NCI-H1092 treated with DMSO at 0.1 percent for 48 hours (cell line): Measurements from ENCODE around the gene CCDC146.
"Not testable (repeated sequence)": the region's sequence is repeated elsewhere in the genome, so short reads cannot be mapped to it uniquely, and the experiment has no call there.

ENCODE experiments used
- DNase-seq: peaks from one replicate; lab custom pipeline; 2025; lab: John Stamatoyannopoulos, UW

CCDC146 gene

DNA sequence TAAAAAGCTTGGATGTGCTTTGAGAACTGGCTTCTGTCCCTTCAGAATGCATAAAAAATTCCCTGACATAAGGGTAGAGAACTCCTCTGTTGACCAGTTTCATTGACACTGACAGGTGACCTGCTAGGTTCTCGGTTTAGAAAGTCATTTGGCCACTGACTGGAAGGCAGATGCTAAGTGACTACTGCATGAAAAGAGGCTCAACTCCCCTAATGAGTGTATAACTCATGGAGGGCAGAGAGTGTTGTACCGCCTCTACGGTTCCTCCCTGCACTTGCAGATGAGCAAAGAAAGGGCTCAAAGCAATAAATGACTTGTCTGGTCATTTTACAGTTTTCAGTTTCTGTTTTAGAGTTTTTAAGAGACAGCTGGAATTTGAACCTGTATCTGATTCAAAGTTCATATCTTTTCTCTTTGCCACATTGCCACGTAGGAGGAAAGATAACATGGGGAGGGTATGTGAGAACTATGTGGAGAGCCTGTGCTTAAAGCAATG lies 80.1 kb downstream of the CCDC146 start:
- DNase-seq = no peak

- DNase-seq = no peak
Measured at GRCh38 chr7:77205706-77206105, 83.3 kb downstream of the CCDC146 start.

- no peak for DNase-seq
Measured at GRCh38 chr7:77208416-77208815, 86.0 kb downstream of the CCDC146 start.

DNA sequence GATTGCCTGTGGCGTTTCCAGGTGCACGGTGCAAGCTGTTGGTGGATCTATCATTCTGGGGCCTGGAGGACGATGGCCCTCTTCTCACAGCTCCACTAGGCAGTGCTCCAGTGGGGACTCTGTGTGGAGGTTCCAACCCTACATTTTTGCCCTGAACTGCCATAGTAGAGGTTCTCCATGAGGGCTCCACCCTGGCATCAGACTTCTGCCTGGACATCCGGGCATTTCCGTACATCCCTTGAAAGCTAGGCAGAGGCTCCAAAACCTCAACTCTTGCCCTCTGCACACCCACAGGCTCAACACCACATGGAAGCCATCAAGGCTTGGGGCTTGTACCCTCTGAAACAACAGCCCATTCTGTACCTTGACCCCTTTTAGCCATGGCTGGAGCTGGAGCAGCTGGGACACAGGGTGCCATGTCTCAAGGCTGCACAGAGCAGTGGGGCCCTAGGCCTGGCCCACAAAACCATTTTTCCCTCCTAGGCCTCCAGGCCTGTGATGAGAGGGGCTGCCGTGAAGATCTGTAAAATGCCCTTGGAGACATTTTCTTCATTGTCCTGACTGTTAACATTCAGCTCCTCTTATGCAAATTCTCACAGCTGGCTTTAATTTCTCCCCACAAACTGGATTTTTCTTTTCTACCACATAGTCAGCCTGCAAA lies 87.2 kb downstream of the CCDC146 start:
- no peak for DNase-seq

DNA sequence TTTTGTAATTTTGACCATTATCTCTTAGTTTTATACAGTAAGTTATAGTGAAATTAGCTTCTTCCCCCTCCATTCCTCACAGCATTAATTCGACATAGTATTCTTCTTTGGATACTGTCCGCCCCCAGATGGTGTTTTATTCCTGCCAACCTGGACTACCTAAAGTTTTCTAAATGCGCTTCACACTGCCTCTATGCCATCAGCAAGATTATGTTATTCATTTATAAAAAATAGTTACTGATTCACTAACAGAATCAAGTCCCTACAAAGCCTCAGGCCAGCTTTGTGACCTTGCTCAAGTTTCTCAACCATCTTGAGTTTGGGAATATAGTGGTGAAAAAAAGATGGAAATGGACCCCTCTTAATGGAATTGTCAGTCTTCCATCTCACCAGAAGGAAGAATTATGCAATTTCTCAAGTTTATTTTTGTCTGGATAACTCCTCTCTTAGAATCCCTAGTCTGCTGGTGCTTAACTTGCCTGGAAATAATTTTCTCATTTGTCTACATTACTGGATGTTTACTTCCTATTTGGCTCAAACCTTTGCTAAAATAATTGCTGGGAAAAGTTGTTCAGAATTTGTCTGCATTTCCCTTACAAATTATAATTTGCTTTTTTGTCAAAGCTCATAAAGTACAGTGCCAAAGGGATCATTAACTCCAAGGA lies 93.9 kb downstream of the CCDC146 start:
- DNase-seq = no peak

DNA sequence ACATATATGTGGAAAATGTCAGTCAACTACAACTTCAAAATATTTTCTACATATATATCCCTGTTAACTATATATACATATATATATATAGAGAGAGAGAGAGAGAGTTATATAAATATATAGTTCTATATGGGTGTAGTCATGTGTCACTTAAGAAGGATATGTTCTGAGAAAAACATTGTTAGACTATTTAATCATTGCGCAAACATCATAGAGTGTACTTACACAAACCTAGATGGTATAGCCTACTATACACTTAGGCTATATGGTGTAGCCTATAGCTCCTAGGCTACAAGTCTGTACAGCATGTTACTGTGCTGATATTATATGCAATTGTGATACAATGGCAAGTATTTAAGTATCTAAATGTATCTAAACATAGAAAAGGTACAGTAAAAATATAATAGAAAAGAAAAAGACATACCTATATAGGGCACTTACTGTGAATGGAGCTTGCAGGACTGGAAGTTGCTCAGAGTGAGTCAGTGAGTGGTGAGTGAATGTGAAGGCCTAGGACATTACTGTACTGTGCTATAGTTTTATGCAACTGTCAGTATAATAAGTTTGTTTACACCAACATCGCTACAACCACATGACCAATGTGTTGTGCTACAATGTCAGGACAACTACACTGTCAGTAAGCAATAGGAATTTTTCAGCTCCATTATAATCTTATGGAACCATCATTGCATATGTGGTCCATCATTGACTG lies 95.2 kb downstream of the CCDC146 start:
- no peak for DNase-seq

GRCh38 chr7:77219701-77220331 lies 97.4 kb downstream of the CCDC146 start:
- not testable (repeated sequence) for DNase-seq

- no peak for DNase-seq
Measured at GRCh38 chr7:77222065-77222464, 99.7 kb downstream of the CCDC146 start.

DNA sequence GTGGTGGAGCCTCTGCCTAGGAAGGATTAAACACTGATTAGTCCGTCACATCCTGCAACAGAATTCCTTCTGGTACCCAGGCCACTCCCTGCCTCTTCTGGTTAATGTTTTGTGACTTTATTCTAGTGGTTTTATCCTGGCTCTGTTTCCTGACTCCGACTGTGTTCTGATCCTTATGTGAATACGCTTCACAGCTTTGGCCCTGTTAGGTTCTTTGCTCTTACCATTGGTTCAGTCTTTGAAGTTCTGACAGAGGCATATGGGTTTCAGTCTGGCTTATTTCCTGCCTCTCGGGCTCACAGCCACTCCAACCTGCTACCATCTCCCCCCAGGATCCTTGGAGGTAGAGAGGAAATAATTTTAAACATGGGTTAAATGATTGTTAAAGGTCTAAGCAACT lies 100.4 kb downstream of the CCDC146 start:
- DNase-seq = no peak

GRCh38 chr7:77223261-77223660 lies 100.8 kb downstream of the CCDC146 start:
- no peak for DNase-seq

DNA sequence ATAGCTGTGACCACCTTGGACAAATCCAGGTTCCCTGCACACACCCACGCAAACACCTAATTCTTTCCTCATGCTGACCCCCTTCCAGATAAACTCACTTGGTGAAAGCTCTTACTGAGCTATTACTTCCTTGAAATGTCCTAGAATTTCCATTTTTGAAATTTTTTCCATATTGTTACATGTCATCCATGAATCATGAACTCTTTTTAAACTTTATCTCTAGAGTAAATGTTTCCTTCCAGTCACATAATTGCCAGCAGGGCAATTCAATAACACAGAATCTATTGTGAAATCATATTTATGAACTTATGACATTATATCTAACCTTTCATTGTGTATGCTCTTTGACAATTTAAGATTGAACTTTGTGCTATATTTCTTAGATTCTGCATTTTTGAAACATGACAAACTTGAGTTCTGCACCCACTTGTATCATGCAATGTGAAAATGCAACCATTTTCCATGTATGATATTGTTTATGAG lies 104.0 kb downstream of the CCDC146 start:
- no peak for DNase-seq

- not testable (repeated sequence) for DNase-seq
Measured at GRCh38 chr7:77228795-77229194, 106.4 kb downstream of the CCDC146 start.

DNA sequence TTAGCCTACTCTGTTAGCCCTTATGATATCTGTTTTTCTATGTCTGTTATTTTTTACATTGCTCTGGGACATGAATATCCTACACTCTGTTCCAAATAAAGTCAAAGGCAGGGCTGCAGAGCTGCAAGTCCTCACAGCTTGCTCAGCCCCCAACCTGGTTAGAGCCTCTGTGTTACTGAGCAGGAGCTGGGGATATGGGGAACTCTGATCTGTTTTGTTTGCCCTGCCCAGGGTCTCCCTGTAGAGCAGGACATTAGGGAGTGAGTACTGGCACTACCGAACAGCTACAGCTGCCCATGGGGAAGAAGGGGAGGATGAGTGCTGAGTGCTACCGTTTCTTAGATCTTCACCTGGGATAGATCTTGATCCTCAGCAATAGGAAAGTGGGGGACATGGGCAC lies 110.1 kb downstream of the CCDC146 start:
- DNase-seq = no peak

GRCh38 chr7:77235276-77235675 lies 112.9 kb downstream of the CCDC146 start:
- DNase-seq = no peak

- DNase-seq = no peak
Measured at GRCh38 chr7:77238703-77239136, 116.3 kb downstream of the CCDC146 start.

DNA sequence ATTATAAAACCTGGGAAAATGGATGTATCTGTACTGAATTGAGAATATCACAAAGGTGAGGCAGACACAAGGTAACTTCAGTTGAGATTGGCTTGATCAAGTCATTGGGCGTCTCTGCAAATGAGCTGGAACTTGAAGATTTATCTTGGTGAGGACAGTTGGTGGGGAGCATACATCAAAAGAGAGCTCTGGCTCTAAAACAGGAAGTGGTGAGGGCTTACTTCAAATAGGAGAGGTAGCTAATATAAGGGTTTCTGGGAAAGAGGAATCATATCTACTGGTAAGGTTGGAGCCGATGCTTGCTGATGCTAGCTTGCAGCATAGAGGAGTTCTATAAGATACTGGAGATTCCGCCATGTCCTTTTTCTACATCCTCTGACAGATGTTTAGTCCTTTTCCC lies 117.1 kb downstream of the CCDC146 start:
- DNase-seq = no peak

DNA sequence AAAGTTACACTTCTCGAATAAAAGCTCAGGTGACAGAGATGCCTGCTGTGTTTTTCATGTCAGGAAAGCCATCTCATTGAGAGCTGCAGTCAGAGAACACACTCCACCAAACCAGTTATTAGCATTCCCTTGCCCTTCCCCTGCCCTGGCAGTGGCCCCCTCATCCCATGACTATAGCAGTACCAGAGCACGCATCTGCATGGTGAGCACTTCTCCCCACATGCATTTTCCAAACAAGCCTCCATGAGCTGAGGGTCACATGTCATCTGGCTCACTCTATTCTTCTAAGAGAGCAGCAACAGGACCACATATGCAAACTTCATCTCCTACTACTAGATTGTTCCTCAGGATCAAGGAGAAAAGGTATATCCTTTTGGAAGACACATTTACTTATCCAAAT lies 119.7 kb downstream of the CCDC146 start:
- DNase-seq = no peak

DNA sequence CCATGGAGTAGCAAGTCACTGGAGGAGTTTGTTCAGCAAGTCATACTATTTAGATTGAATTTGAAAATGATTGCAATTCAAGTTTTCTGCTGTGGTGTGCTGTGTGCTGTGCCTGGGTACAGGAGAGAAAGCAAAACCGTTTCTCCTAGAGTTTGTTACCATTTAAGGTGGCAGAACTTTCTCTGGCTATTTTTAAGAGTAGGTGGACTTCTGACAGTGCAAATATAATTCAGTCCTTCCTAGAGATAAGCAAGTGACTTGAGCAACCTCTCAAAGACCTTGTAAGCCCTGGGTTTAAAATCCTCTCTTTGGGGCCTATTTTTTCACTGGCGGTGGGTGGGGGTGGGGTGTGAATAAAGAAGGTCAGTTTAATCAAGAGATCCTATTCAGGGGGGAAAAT lies 120.1 kb downstream of the CCDC146 start:
- no peak for DNase-seq

DNA sequence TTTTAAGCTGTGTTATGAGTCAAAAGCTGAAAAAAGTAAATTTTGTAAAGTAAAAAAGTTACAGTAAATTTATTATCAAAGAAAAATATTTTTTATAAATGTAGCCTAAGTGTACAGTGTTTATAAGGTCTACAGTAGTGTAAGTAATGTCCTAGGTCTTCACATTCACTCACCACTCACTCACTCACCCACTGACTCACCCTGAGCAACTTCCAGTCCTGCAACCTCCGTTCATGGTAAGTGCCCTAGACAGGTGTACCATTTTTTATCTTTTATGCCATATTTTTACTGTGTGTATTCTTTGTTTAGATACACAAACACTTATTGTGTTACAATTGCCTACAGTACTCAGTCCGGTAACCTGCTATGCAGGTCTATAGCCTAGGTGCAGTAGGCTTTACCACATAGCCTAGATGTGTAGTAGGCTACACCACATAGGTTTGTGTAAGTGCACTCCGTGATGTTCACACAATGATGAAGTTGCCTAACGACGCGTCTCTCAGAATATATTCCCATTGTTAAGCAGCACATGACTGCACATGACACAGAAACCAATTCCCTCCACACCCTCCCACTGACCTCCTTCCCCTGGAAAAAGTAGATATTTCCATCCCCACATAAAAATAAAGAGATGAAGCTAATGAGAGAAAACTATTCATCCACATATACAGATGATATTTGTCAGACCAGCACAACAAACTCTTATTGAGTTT lies 122.0 kb downstream of the CCDC146 start:
- DNase-seq = no peak

- DNase-seq = no peak
Measured at GRCh38 chr7:77245015-77245755, 122.8 kb downstream of the CCDC146 start.

- DNase-seq = no peak
Measured at GRCh38 chr7:77246026-77246640, 123.7 kb downstream of the CCDC146 start.
